ENCODE results near the gene PTPRA. TPM values are rescaled to one million over a fixed set of nuclear protein-coding genes. Genes with fewer than 3 reads are reported as not detected.

PTPRA gene
- total RNA-seq, 1 experiment from 2014 or later: 29.3 TPM

- intact Hi-C loops (cut with micrococcal nuclease): no loop called here
- no TSS peak for BruUV-seq (replicated peaks)
- H3K27ac Mint-ChIP-seq (ENCODE audit: low read depth, unreplicated experiment): no peak overlapping the region
Observed at GRCh38 chr20:2955257-2955970, 82.1 kb downstream of the PTPRA start.

GRCh38 chr20:2956480-2956879 is 83.2 kb downstream of the PTPRA start:
- Mint-ChIP-seq H3K9me3 (ENCODE audit: unreplicated experiment) (peaks cover 8% of the 10 kb centered on the region), H3K36me3 (ENCODE audit: insufficient read depth, unreplicated experiment) (peaks cover 15% of the 10 kb centered on the region), H3K27ac (ENCODE audit: low read depth, unreplicated experiment) (no peak overlapping the region), H3K4me1 (ENCODE audit: insufficient read depth, unreplicated experiment) (no peaks in the 10 kb centered on the region), H3K27me3 (ENCODE audit: insufficient read depth, unreplicated experiment) (no peaks in the 10 kb centered on the region), H3K4me3 (ENCODE audit: unreplicated experiment) (no peak overlapping the region)
- ChIA-PET CTCF (interaction anchor here (0.6 to 1.0 kb wide), 2 partner anchors 20 to 266 kb away, joined by 3 read pairs; no protein-coding TSS in a partner anchor), POLR2A (no interaction called here)
- TF ChIP-seq, protein P1, sequence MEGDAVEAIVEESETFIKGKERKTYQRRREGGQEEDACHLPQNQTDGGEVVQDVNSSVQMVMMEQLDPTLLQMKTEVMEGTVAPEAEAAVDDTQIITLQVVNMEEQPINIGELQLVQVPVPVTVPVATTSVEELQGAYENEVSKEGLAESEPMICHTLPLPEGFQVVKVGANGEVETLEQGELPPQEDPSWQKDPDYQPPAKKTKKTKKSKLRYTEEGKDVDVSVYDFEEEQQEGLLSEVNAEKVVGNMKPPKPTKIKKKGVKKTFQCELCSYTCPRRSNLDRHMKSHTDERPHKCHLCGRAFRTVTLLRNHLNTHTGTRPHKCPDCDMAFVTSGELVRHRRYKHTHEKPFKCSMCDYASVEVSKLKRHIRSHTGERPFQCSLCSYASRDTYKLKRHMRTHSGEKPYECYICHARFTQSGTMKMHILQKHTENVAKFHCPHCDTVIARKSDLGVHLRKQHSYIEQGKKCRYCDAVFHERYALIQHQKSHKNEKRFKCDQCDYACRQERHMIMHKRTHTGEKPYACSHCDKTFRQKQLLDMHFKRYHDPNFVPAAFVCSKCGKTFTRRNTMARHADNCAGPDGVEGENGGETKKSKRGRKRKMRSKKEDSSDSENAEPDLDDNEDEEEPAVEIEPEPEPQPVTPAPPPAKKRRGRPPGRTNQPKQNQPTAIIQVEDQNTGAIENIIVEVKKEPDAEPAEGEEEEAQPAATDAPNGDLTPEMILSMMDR (IDR thresholded peaks at IDR 0.05; ENCODE audit: unreplicated experiment): no peak
- BruUV-seq (replicated peaks): no TSS peak
- DNase-seq (ENCODE audit: unreplicated experiment): no peak
- intact Hi-C loops (cut with micrococcal nuclease): no loop called here

More at GRCh38 chr20:2955257-2955970, 82.1 kb downstream of the PTPRA start:
- no peaks in the 10 kb centered on the region for H3K27me3 Mint-ChIP-seq (ENCODE audit: insufficient read depth, unreplicated experiment)
- no peak overlapping the region for H3K4me3 Mint-ChIP-seq (ENCODE audit: unreplicated experiment)
- peaks cover 20% of the 10 kb centered on the region for H3K36me3 Mint-ChIP-seq (ENCODE audit: insufficient read depth, unreplicated experiment)
- POLR2A ChIA-PET: interaction anchor here (1.5 kb wide), 1 partner anchor 8 kb away, joined by 6 read pairs; no protein-coding TSS in a partner anchor
- CTCF ChIA-PET: interaction anchor here (0.6 to 1.1 kb wide), 2 partner anchors 18 to 265 kb away, joined by 3 to 4 read pairs; no protein-coding TSS in a partner anchor
- H3K4me1 Mint-ChIP-seq (ENCODE audit: insufficient read depth, unreplicated experiment): no peaks in the 10 kb centered on the region
- no peak for DNase-seq (ENCODE audit: unreplicated experiment)
- TF ChIP-seq, protein P1 (IDR thresholded peaks at IDR 0.05; ENCODE audit: unreplicated experiment): no peak
- H3K9me3 Mint-ChIP-seq (ENCODE audit: unreplicated experiment): peaks cover 8% of the 10 kb centered on the region

GRCh38 chr20:2967841-2968240 is 94.6 kb downstream of the PTPRA start:
- Mint-ChIP-seq H3K36me3 (ENCODE audit: insufficient read depth, unreplicated experiment) (peaks cover 16% of the 10 kb centered on the region), H3K9me3 (ENCODE audit: unreplicated experiment) (no peaks in the 10 kb centered on the region), H3K4me1 (ENCODE audit: insufficient read depth, unreplicated experiment) (peaks cover 2% of the 10 kb centered on the region), H3K27ac (ENCODE audit: low read depth, unreplicated experiment) (no peak overlapping the region), H3K4me3 (ENCODE audit: unreplicated experiment) (no peak overlapping the region), H3K27me3 (ENCODE audit: insufficient read depth, unreplicated experiment) (no peaks in the 10 kb centered on the region)
- POLR2A ChIA-PET: interaction anchor here (0.9 to 1.1 kb wide), 2 partner anchors 16 to 20 kb away, joined by 3 to 4 read pairs; no protein-coding TSS in a partner anchor
- no TSS peak for BruUV-seq (replicated peaks)
- DNase-seq (ENCODE audit: unreplicated experiment): no peak
- TF ChIP-seq, protein P1 (IDR thresholded peaks at IDR 0.05; ENCODE audit: unreplicated experiment): no peak
- CTCF ChIA-PET: interaction anchor here (0.6 kb wide), 1 partner anchor 281 kb away, joined by 4 read pairs; no protein-coding TSS in a partner anchor
- intact Hi-C loops (cut with micrococcal nuclease): no loop called here

DNA sequence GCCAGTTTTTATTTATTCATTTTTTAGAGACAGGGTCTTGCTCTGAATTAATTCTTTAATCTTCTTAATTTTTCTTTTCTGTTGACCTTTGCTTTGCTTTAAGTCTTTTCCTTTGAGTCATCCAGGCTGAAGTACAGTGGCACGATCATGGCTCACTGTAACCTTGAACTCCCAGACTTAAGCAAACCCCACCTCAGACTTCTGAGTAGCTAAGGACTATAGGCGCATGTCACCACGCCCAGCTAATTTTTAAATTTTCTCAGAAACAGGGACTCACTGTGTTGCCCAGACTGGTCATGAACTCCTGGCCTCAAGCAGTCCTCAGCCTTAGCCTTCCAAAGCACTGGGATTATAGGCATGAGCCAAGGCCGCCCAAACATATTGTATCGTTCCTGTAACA is 98.8 kb downstream of the PTPRA start:
- no peaks in the 10 kb centered on the region for H3K27me3 Mint-ChIP-seq (ENCODE audit: insufficient read depth, unreplicated experiment)
- no peak overlapping the region for H3K27ac Mint-ChIP-seq (ENCODE audit: low read depth, unreplicated experiment)
- no peak overlapping the region for H3K4me3 Mint-ChIP-seq (ENCODE audit: unreplicated experiment)
- H3K4me1 Mint-ChIP-seq (ENCODE audit: insufficient read depth, unreplicated experiment): no peaks in the 10 kb centered on the region
- intact Hi-C loops (cut with micrococcal nuclease): no loop called here
- POLR2A ChIA-PET: interaction anchor here (0.7 to 1.5 kb wide), 2 partner anchors 8 to 14 kb away, joined by 3 read pairs; no protein-coding TSS in a partner anchor
- no TSS peak for BruUV-seq (replicated peaks)
- no peaks in the 10 kb centered on the region for H3K9me3 Mint-ChIP-seq (ENCODE audit: unreplicated experiment)
- peaks cover 5% of the 10 kb centered on the region for H3K36me3 Mint-ChIP-seq (ENCODE audit: insufficient read depth, unreplicated experiment)
- CTCF ChIA-PET: interaction anchor here (0.6 to 0.7 kb wide), 2 partner anchors 13 to 50 kb away, joined by 3 to 5 read pairs; no protein-coding TSS in a partner anchor
- TF ChIP-seq, protein P1 (IDR thresholded peaks at IDR 0.05; ENCODE audit: unreplicated experiment): no peak
- DNase-seq (ENCODE audit: unreplicated experiment): no peak
